HCT116 (cell line): Measurements from ENCODE around the gene ZNF223. TPM values are rescaled to one million over a fixed set of nuclear protein-coding genes. Genes with fewer than 3 reads are reported as not detected.

Source experiments
- ATAC-seq: fragments of 200-7000 bp; cut with Tn5 transposase; 2 replicates; pipeline ENCODE4 v1.9.1; 2020; ENCODE audit warnings: mild to moderate bottlenecking, moderate library complexity
- BruUV-seq: library from RNA; stranded (reverse); fragments of 400-500 nt; replicated peaks from 2 replicates; lab custom pipeline; 2021; lab: Mats Ljungman, UMichigan
- CTCF ChIA-PET: fragments of 300-600 bp; sonication (Branson Sonifier 250); formaldehyde crosslinking; loops from one replicate; lab custom pipeline; 2021; ENCODE audit warnings: antibody characterized with exemption; lab: Charles Lee
- POLR2A ChIA-PET: fragments of 300-600, 350-600 bp; sonication (Branson Sonifier 250); formaldehyde crosslinking; loops from one replicate; lab custom pipeline; 2021; ENCODE audit warnings: antibody characterized with exemption; lab: Charles Lee
- RAD21 ChIA-PET, 2 experiments: fragments of 300-600 bp; sonication (Branson Sonifier 250); formaldehyde crosslinking; loops; one replicate each; lab custom pipeline; 2023; ENCODE audit warnings: low total read pairs in 2 of 2; ENCODE audit not compliant: uncharacterized antibody in 2 of 2, unreplicated experiment in 2 of 2, low non-redundant PET in 1 of 2; lab: Charles Lee
- DNase-seq: peaks from one replicate; pipeline ENCODE4 v3.0.0-alpha.2; 2010; ENCODE audit warnings: low read depth, low spot score
- H2AFZ ChIP-seq: fragments of 200-600 bp; shearing (Covaris generic), sonication (generic); 2 replicates; pipeline ENCODE4 v1.6.1; 2017; ENCODE audit warnings: low read depth, mixed run types, mixed read lengths, antibody characterized with exemption, low read length; ENCODE audit not compliant: poor library complexity, severe bottlenecking
- H3K27ac ChIP-seq: 2 replicates; pipeline ENCODE4 v1.5.1; 2012; ENCODE audit warnings: low read depth, low read length
- H3K27me3 ChIP-seq: fragments of 200-600 bp; sonication (generic); 2 replicates; pipeline ENCODE4 v1.6.1; 2016; ENCODE audit warnings: mixed run types, low read length, mixed read lengths; ENCODE audit not compliant: insufficient read depth
- H3K36me3 ChIP-seq, 2 experiments: fragments of 200-500 bp in 1 of 2; fragments of 200-600 bp in 1 of 2; sonication (Bioruptor generic) in 1 of 2; sonication (generic) in 1 of 2; 2 replicates each; pipeline versions ENCODE4 v1.5.1 to v1.6.1; 2014 to 2016; ENCODE audit warnings: low read length in 2 of 2, inconsistent platforms in 1 of 2, mixed read lengths in 1 of 2, mixed run types in 1 of 2; ENCODE audit not compliant: insufficient read depth in 2 of 2, control insufficient read depth in 1 of 2
- H3K4me1 ChIP-seq, 2 experiments: fragments of 200-600 bp in 1 of 2; sonication (generic) in 1 of 2; 2 replicates each; pipeline versions ENCODE4 v1.5.1 to v1.6.1; 2012 to 2017; ENCODE audit warnings: low read length in 2 of 2, inconsistent platforms in 1 of 2, mild to moderate bottlenecking in 1 of 2, mixed read lengths in 1 of 2, mixed run types in 1 of 2, moderate library complexity in 1 of 2; ENCODE audit not compliant: insufficient read depth in 2 of 2, control insufficient read depth in 1 of 2
- H3K4me2 ChIP-seq: fragments of 200-600 bp; sonication (generic); 2 replicates; pipeline ENCODE4 v1.6.1; 2017; ENCODE audit warnings: mixed run types, low read length, mixed read lengths
- H3K4me3 ChIP-seq, 2 experiments: fragments of 200-600 bp in 1 of 2; sonication (generic) in 1 of 2; replicated peaks in 1 of 2; 2 replicates each; pipeline ENCODE4 v1.5.1; 2011 to 2016; ENCODE audit warnings: low read length in 2 of 2, control low read depth in 1 of 2, low read depth in 1 of 2, mild to moderate bottlenecking in 1 of 2, mixed read lengths in 1 of 2, mixed run types in 1 of 2
- H3K79me2 ChIP-seq: fragments of 200-600 bp; sonication (generic); 2 replicates; pipeline ENCODE4 v1.6.1; 2017; ENCODE audit warnings: mild to moderate bottlenecking, mixed run types, low read length, moderate library complexity, mixed read lengths; ENCODE audit not compliant: insufficient read depth
- H3K9ac ChIP-seq: fragments of 200-600 bp; sonication (generic); 2 replicates; pipeline ENCODE4 v1.6.1; 2016; ENCODE audit warnings: low read length, mixed read lengths
- H3K9me2 ChIP-seq: fragments of 200-600 bp; sonication (generic), shearing (Covaris generic); 2 replicates; pipeline ENCODE4 v1.6.1; 2017; ENCODE audit warnings: mixed run types, mild to moderate bottlenecking, moderate library complexity; ENCODE audit not compliant: insufficient read depth
- H3K9me3 ChIP-seq, 2 experiments: fragments of 200-500 bp in 1 of 2; fragments of 200-600 bp in 1 of 2; sonication (Bioruptor generic) in 1 of 2; sonication (generic) in 1 of 2; 2 replicates each; pipeline ENCODE4 v1.6.1; 2014 to 2017; ENCODE audit warnings: low read length in 2 of 2, mixed read lengths in 2 of 2, inconsistent platforms in 1 of 2, low read depth in 1 of 2, mild to moderate bottlenecking in 1 of 2, mixed run types in 1 of 2, moderate library complexity in 1 of 2; ENCODE audit not compliant: control insufficient read depth in 1 of 2, insufficient read depth in 1 of 2
- H4K20me1 ChIP-seq: fragments of 200-600 bp; sonication (generic), shearing (Covaris generic); 2 replicates; pipeline ENCODE4 v1.6.1; 2017; ENCODE audit warnings: mixed run types, mild to moderate bottlenecking, moderate library complexity; ENCODE audit not compliant: insufficient read depth
- CBX3 ChIP-seq: IDR thresholded peaks from 2 replicates; pipeline ENCODE4 v1.6.1; 2012; ENCODE audit warnings: low read depth
- CEBPB ChIP-seq: IDR thresholded peaks from 2 replicates; pipeline ENCODE4 v1.6.1; 2012; ENCODE audit warnings: low read depth
- EGR1 ChIP-seq: IDR thresholded peaks from 2 replicates; pipeline ENCODE4 v1.6.1; 2012; ENCODE audit warnings: low read depth
- ELF1 ChIP-seq: IDR thresholded peaks from 2 replicates; pipeline ENCODE4 v1.6.1; 2012; ENCODE audit warnings: low read depth, borderline replicate concordance
- EZH2 ChIP-seq: fragments of 200-600 bp; sonication (generic); IDR thresholded peaks from 2 replicates; pipeline ENCODE4 v1.6.1; 2017; ENCODE audit warnings: antibody characterized with exemption, mixed run types
- EZH2phosphoT487 ChIP-seq: fragments of 200-600 bp; IDR thresholded peaks from 2 replicates; pipeline ENCODE4 v1.6.1; 2018; ENCODE audit warnings: antibody characterized with exemption, borderline replicate concordance
- JUND ChIP-seq: IDR thresholded peaks from 2 replicates; pipeline ENCODE4 v1.6.1; 2012
- POLR2A ChIP-seq: IDR thresholded peaks from 2 replicates; pipeline ENCODE4 v1.7.0; 2011; ENCODE audit warnings: borderline replicate concordance; ENCODE audit not compliant: insufficient read depth, insufficient read length; ENCODE audit errors: extremely low read depth
- POLR2AphosphoS5 ChIP-seq: IDR thresholded peaks from 2 replicates; pipeline ENCODE4 v1.6.1; 2011; ENCODE audit warnings: mild to moderate bottlenecking, low read depth, low read length, moderate library complexity
- RAD21 ChIP-seq: IDR thresholded peaks from 2 replicates; pipeline ENCODE4 v1.6.1; 2012; ENCODE audit warnings: low read depth, mild to moderate bottlenecking
- SIN3A ChIP-seq: IDR thresholded peaks from 2 replicates; pipeline ENCODE4 v1.6.1; 2012; ENCODE audit warnings: low read depth
- SRF ChIP-seq: IDR thresholded peaks from 2 replicates; pipeline ENCODE4 v1.6.1; 2012; ENCODE audit warnings: low read depth
- TCF7L2 ChIP-seq: IDR thresholded peaks from 2 replicates; pipeline ENCODE4 v1.7.0; 2011; ENCODE audit warnings: borderline replicate concordance, inconsistent platforms; ENCODE audit not compliant: insufficient read depth, insufficient read length; ENCODE audit errors: extremely low read depth
- YY1 ChIP-seq: IDR thresholded peaks from 2 replicates; pipeline ENCODE4 v1.6.1; 2011; ENCODE audit warnings: low read length, low read depth, moderate library complexity, mild to moderate bottlenecking; ENCODE audit not compliant: insufficient replicate concordance; ENCODE audit errors: extremely low read depth
- ZFX ChIP-seq: fragments of 450-650 bp; IDR thresholded peaks from 2 replicates; pipeline ENCODE4 v1.6.1; 2017
- ZNF274 ChIP-seq: fragments of 200-500 bp; sonication (Bioruptor generic); IDR thresholded peaks from 2 replicates; pipeline ENCODE4 v1.6.1; 2014; ENCODE audit warnings: mild to moderate bottlenecking, low read depth, low read length, inconsistent platforms
- intact Hi-C: fragments of 100-400 bp; cut with micrococcal nuclease; formaldehyde crosslinking; loops from 2 replicates; pipeline ENCODE4 v1.10.0; 2022
- total RNA-seq: library from RNA; stranded (reverse); gene quantifications from one replicate; pipeline ENCODE4 v1.2.1, GENCODE V29; 2021; ENCODE audit not compliant: unreplicated experiment
- TF ChIP-seq, protein P1 (sequence below): IDR thresholded peaks from 2 replicates; pipeline ENCODE4 v1.6.1; 2011; ENCODE audit warnings: mild to moderate bottlenecking, low read length, moderate library complexity; ENCODE audit not compliant: insufficient replicate concordance; ENCODE audit errors: extremely low read depth
- TF ChIP-seq, protein P2 (sequence below): IDR thresholded peaks from 2 replicates; pipeline ENCODE4 v1.6.1; 2012; ENCODE audit warnings: low read depth
- TF ChIP-seq, protein P3 (sequence below): IDR thresholded peaks from 2 replicates; pipeline ENCODE4 v1.6.1; 2012

Gene ZNF223
- total RNA-seq, 1 experiment from 2014 or later: 0.27 TPM

DNA sequence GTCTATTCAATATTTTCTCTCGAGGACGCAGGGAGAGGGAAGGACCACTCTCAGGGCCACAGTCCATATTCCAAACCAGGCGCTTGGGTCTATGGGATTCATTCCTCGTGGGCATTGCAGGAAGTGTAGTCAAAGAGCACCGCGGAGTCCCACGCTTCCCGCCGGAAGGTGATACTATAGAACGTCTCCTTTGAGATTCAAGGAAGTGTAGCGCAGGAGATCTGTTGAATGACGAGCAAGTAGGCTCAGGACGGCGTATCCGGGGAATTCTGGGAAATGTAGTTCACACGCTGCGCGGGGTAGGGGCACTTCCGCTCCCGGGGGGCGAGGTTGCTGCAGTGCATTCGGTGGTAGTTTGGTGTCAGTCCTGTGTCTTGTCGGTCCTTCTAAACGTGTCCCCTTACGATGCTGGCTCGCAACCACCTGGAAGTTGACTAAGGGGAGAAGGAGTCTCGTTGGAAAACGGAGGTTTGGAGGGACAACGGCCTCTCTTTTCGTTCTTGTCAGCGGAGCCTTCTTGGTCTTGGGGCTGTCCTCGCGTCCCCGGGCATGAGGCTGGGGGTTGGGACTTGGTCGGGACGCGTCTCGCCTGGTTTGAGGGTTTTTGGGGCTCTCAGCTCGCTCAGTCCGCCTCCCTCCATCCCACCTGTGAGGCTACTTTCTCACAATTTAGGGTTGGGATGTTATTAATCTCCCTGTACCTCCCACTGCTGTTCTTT lies 20.1 kb downstream of the ZNF223 start, which contains the start of gene ZNF284:
Gene ZNF284 (plus strand): TSS at position 336 of the 719 bp plus-strand sequence. CDS start 4,231 bp downstream, outside the sequence.
- no peaks in the 10 kb centered on the region for H3K36me3 ChIP-seq
- no peaks in the 10 kb centered on the region for H3K79me2 ChIP-seq
- no peaks in the 10 kb centered on the region for H3K4me1 ChIP-seq
- no TSS peak for BruUV-seq
- TF ChIP-seq, protein P1, sequence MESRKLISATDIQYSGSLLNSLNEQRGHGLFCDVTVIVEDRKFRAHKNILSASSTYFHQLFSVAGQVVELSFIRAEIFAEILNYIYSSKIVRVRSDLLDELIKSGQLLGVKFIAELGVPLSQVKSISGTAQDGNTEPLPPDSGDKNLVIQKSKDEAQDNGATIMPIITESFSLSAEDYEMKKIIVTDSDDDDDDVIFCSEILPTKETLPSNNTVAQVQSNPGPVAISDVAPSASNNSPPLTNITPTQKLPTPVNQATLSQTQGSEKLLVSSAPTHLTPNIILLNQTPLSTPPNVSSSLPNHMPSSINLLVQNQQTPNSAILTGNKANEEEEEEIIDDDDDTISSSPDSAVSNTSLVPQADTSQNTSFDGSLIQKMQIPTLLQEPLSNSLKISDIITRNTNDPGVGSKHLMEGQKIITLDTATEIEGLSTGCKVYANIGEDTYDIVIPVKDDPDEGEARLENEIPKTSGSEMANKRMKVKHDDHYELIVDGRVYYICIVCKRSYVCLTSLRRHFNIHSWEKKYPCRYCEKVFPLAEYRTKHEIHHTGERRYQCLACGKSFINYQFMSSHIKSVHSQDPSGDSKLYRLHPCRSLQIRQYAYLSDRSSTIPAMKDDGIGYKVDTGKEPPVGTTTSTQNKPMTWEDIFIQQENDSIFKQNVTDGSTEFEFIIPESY: no peak
- TF ChIP-seq EGR1: no peak
- TF ChIP-seq POLR2AphosphoS5: no peak
- TF ChIP-seq, protein P2, sequence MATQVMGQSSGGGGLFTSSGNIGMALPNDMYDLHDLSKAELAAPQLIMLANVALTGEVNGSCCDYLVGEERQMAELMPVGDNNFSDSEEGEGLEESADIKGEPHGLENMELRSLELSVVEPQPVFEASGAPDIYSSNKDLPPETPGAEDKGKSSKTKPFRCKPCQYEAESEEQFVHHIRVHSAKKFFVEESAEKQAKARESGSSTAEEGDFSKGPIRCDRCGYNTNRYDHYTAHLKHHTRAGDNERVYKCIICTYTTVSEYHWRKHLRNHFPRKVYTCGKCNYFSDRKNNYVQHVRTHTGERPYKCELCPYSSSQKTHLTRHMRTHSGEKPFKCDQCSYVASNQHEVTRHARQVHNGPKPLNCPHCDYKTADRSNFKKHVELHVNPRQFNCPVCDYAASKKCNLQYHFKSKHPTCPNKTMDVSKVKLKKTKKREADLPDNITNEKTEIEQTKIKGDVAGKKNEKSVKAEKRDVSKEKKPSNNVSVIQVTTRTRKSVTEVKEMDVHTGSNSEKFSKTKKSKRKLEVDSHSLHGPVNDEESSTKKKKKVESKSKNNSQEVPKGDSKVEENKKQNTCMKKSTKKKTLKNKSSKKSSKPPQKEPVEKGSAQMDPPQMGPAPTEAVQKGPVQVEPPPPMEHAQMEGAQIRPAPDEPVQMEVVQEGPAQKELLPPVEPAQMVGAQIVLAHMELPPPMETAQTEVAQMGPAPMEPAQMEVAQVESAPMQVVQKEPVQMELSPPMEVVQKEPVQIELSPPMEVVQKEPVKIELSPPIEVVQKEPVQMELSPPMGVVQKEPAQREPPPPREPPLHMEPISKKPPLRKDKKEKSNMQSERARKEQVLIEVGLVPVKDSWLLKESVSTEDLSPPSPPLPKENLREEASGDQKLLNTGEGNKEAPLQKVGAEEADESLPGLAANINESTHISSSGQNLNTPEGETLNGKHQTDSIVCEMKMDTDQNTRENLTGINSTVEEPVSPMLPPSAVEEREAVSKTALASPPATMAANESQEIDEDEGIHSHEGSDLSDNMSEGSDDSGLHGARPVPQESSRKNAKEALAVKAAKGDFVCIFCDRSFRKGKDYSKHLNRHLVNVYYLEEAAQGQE: no peak
- no peak for TF ChIP-seq TCF7L2
- TF ChIP-seq ZNF274: no peak
- TF ChIP-seq CEBPB: no peak
- no peak for TF ChIP-seq CBX3
- no peak for TF ChIP-seq YY1
- no peak for TF ChIP-seq ZFX
- no peak for TF ChIP-seq RAD21
- TF ChIP-seq POLR2A: no peak
- TF ChIP-seq, protein P3, sequence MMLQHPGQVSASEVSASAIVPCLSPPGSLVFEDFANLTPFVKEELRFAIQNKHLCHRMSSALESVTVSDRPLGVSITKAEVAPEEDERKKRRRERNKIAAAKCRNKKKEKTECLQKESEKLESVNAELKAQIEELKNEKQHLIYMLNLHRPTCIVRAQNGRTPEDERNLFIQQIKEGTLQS: no peak
- no peak for TF ChIP-seq JUND
- TF ChIP-seq EZH2: no peak
- TF ChIP-seq SIN3A: no peak
- no peak for TF ChIP-seq SRF
- TF ChIP-seq EZH2phosphoT487: no peak
- TF ChIP-seq ELF1: no peak
- no peak within 1 kb of the TSS for H3K9ac ChIP-seq
- DNase-seq (no peak), ATAC-seq (no peak)
- no peaks in the 10 kb centered on the region for H4K20me1 ChIP-seq
- no peaks in the 10 kb centered on the region for H3K9me2 ChIP-seq
- H3K4me3 ChIP-seq: no peak within 1 kb of the TSS
- intact Hi-C loops: no loop called here
- H3K9me3 ChIP-seq: peaks cover 0 to 3% of the 10 kb centered on the region in 2 experiments; a peak in 2 of 4 replicates
- no peak within 1 kb of the TSS for H3K27ac ChIP-seq
- H3K27me3 ChIP-seq: no peaks in the 10 kb centered on the region
- ChIA-PET RAD21 (no interaction called here), POLR2A (no interaction called here), CTCF (no interaction called here)
- H3K4me2 ChIP-seq: no peak within 1 kb of the TSS
- H2AFZ ChIP-seq: no peak within 1 kb of the TSS
